OCI-LY1 (cell line): Measurements from ENCODE around the gene LMF2.
A peak's percentile ranks its signal among the peaks of the same experiment; 100 is the strongest.
"Not testable (repeated sequence)": the region's sequence is repeated elsewhere in the genome, so short reads cannot be mapped to it uniquely, and the experiment has no call there.

Experiments
- H2AFZ ChIP-seq: fragments of 200-600 bp; sonication (generic), shearing (Covaris generic); 2 replicates; pipeline ENCODE4 v1.6.0; 2014; ENCODE audit warnings: antibody characterized with exemption, mild to moderate bottlenecking, low read length
- H3F3A ChIP-seq: fragments of 200-600 bp; sonication (generic), shearing (Covaris generic); 2 replicates; pipeline ENCODE4 v1.6.0; 2014; ENCODE audit warnings: mild to moderate bottlenecking, antibody characterized with exemption, low read length, moderate library complexity; ENCODE audit not compliant: insufficient read depth
- H3K27ac ChIP-seq: fragments of 200-600 bp; sonication (generic); 2 replicates; pipeline ENCODE4 v1.5.1; 2014; ENCODE audit warnings: low read length, mixed run types, mild to moderate bottlenecking, low read depth; ENCODE audit not compliant: poor library complexity, severe bottlenecking
- H3K27me3 ChIP-seq: fragments of 200-600 bp; sonication (generic); 2 replicates; pipeline ENCODE4 v1.6.0; 2014; ENCODE audit warnings: antibody characterized with exemption, mild to moderate bottlenecking, low read length, moderate library complexity; ENCODE audit not compliant: insufficient read depth
- H3K36me3 ChIP-seq: fragments of 200-600 bp; sonication (generic); 2 replicates; pipeline ENCODE4 v1.6.1; 2014; ENCODE audit warnings: mild to moderate bottlenecking, antibody characterized with exemption, low read length, moderate library complexity, mixed read lengths; ENCODE audit not compliant: insufficient read depth
- H3K4me1 ChIP-seq: fragments of 200-600 bp; sonication (generic); 2 replicates; pipeline ENCODE4 v1.5.1; 2014; ENCODE audit warnings: mild to moderate bottlenecking, low read length, moderate library complexity; ENCODE audit not compliant: insufficient read depth, severe bottlenecking
- H3K4me2 ChIP-seq: fragments of 200-600 bp; sonication (generic), shearing (Covaris generic); 2 replicates; pipeline ENCODE4 v1.6.1; 2014; ENCODE audit warnings: low read length
- H3K4me3 ChIP-seq: fragments of 200-600 bp; sonication (generic); 2 replicates; pipeline ENCODE4 v1.5.1; 2014; ENCODE audit warnings: low read length, low read depth, mild to moderate bottlenecking, mixed read lengths; ENCODE audit not compliant: poor library complexity, severe bottlenecking
- H3K79me2 ChIP-seq: fragments of 200-600 bp; shearing (Covaris generic); 2 replicates; pipeline ENCODE4 v1.6.1; 2016; ENCODE audit warnings: mixed run types, low read length, mixed read lengths; ENCODE audit not compliant: insufficient read depth
- H3K9ac ChIP-seq: fragments of 200-600 bp; sonication (generic), shearing (Covaris generic); 2 replicates; pipeline ENCODE4 v1.6.1; 2014; ENCODE audit warnings: mild to moderate bottlenecking, low read length, mixed read lengths
- H3K9me2 ChIP-seq: fragments of 200-600 bp; sonication (generic), shearing (Covaris generic); 2 replicates; pipeline ENCODE4 v1.6.1; 2014; ENCODE audit warnings: low read depth, mild to moderate bottlenecking, low read length, mixed read lengths
- H3K9me3 ChIP-seq: fragments of 200-600 bp; shearing (Covaris generic); 2 replicates; pipeline ENCODE4 v1.6.1; 2014; ENCODE audit warnings: low read length, mixed read lengths
- H4K20me1 ChIP-seq: fragments of 200-600 bp; sonication (generic), shearing (Covaris generic); 2 replicates; pipeline ENCODE4 v1.6.0; 2016; ENCODE audit warnings: mild to moderate bottlenecking, low read length; ENCODE audit not compliant: insufficient read depth
- EZH2 ChIP-seq: fragments of 200-600 bp; sonication (generic), shearing (Covaris generic); IDR thresholded peaks from 2 replicates; pipeline ENCODE4 v1.8.0; 2017; ENCODE audit warnings: borderline replicate concordance, mixed run types, mild to moderate bottlenecking, antibody characterized with exemption, low read length, moderate library complexity, mixed read lengths
- TF ChIP-seq, protein P1 (sequence below): fragments of 200-600 bp; sonication (generic), shearing (Covaris generic); IDR thresholded peaks from 2 replicates; pipeline ENCODE4 v1.5.1; 2017; ENCODE audit warnings: mild to moderate bottlenecking, antibody characterized with exemption, low read length, moderate library complexity, mixed read lengths

The LMF2 gene

GRCh38 chr22:50536226-50536625 is 28.7 kb upstream of the LMF2 start:
- Histone ChIP-seq H3K9me2 (no peaks in the 10 kb centered on the region), H3K4me1 (peaks cover 71% of the 10 kb centered on the region), H3K9ac (no peak overlapping the region), H3K27me3 (no peaks in the 10 kb centered on the region), H3K4me3 (no peak overlapping the region), H3K9me3 (no peaks in the 10 kb centered on the region), H4K20me1 (no peaks in the 10 kb centered on the region), H3K36me3 (no peaks in the 10 kb centered on the region), H3K4me2 (no peak overlapping the region), H2AFZ (no peak overlapping the region), H3F3A (peaks cover 15% of the 10 kb centered on the region; the same call in 1 of the 2 replicates), H3K79me2 (no peaks in the 10 kb centered on the region), H3K27ac (peak overlapping the region; percentile 51)
- TF ChIP-seq, protein P1, sequence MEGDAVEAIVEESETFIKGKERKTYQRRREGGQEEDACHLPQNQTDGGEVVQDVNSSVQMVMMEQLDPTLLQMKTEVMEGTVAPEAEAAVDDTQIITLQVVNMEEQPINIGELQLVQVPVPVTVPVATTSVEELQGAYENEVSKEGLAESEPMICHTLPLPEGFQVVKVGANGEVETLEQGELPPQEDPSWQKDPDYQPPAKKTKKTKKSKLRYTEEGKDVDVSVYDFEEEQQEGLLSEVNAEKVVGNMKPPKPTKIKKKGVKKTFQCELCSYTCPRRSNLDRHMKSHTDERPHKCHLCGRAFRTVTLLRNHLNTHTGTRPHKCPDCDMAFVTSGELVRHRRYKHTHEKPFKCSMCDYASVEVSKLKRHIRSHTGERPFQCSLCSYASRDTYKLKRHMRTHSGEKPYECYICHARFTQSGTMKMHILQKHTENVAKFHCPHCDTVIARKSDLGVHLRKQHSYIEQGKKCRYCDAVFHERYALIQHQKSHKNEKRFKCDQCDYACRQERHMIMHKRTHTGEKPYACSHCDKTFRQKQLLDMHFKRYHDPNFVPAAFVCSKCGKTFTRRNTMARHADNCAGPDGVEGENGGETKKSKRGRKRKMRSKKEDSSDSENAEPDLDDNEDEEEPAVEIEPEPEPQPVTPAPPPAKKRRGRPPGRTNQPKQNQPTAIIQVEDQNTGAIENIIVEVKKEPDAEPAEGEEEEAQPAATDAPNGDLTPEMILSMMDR, result no peak
- no peak for TF ChIP-seq EZH2

DNA sequence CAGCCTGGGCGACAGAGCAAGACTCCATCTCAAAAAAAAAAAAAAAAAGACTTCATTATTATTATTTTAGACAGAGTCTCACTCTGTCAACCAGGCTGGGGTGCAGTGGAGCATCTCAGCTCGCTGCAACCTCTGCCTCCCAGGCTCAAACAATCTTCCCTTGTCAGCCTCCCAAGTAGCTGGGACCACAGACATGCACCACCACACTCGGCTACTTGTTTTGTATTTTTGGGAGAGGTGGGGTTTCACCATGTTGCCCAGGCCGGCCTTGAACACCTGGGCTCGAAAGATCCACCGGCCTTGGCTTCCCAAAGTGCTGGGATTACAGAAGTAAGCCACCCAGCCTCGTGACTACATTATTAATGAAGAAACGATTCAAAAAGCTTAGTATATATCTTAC is 27.6 kb upstream of the LMF2 start:
- peaks cover 6% of the 10 kb centered on the region; the same call in 1 of the 2 replicates for H3F3A ChIP-seq
- peak overlapping the region; percentile 45; the same call in 1 of the 2 replicates for H3K4me2 ChIP-seq

GRCh38 chr22:50533856-50534711 is 26.6 kb upstream of the LMF2 start:
- Histone ChIP-seq H3K9ac (peak overlapping the region; percentile 41; the same call in 1 of the 2 replicates), H3K4me3 (peak overlapping the region; percentile 8), H3K27ac (peak overlapping the region; percentile 85), H3K4me1 (peaks cover 61% of the 10 kb centered on the region), H3K4me2 (peak overlapping the region; percentile 43)
- H3K36me3 ChIP-seq, H3K27me3 ChIP-seq, H3F3A ChIP-seq, H3K9me3 ChIP-seq, H4K20me1 ChIP-seq, H2AFZ ChIP-seq, H3K9me2 ChIP-seq, H3K79me2 ChIP-seq: not testable (repeated sequence)

More for the DNA sequence above, 27.6 kb upstream of the LMF2 start:
- Histone ChIP-seq H3K4me3 (no peak overlapping the region), H3K9me3 (no peaks in the 10 kb centered on the region), H3K36me3 (no peaks in the 10 kb centered on the region), H2AFZ (no peak overlapping the region), H4K20me1 (no peaks in the 10 kb centered on the region), H3K27me3 (no peaks in the 10 kb centered on the region), H3K4me1 (peaks cover 64% of the 10 kb centered on the region), H3K9me2 (no peaks in the 10 kb centered on the region), H3K79me2 (no peaks in the 10 kb centered on the region), H3K27ac (peak overlapping the region; percentile 85), H3K9ac (no peak overlapping the region)
- no peak for TF ChIP-seq EZH2
- TF ChIP-seq, protein P1, result no peak
